HepG2 (cell line): ENCODE data around the gene CCR3. TPM values are rescaled to one million over a fixed set of nuclear protein-coding genes. Genes with fewer than 3 reads are reported as not detected.
A peak's percentile ranks its signal among the peaks of the same experiment; 100 is the strongest.

Experiments
- ATAC-seq: fragments of 200-7000 bp; cut with Tn5 transposase; 3 replicates; pipeline ENCODE4 v1.9.1; 2020; ENCODE audit warnings: mild to moderate bottlenecking, moderate library complexity
- Bru-seq: library from RNA; stranded (reverse); fragments of 400-500 nt; gene quantifications from one replicate; lab custom pipeline; 2021; lab: Mats Ljungman, UMichigan
- BruChase-seq, 2 experiments: library from RNA; stranded (reverse); fragments of 400-500 nt; gene quantifications; one replicate each; lab custom pipeline; 2021; lab: Mats Ljungman, UMichigan
- BruUV-seq: library from RNA; stranded (reverse); fragments of 400-500 nt; replicated peaks from 2 replicates; lab custom pipeline; 2021; lab: Mats Ljungman, UMichigan
- CTCF ChIA-PET: fragments of 300-600 bp; formaldehyde crosslinking; extraction: SDS; loops from one replicate; lab custom pipeline; 2021; ENCODE audit warnings: low total read pairs, inconsistent platforms, low intra/inter-chr PET ratio; lab: Yijun Ruan, JAX
- POLR2A ChIA-PET: fragments of 350-600 bp; sonication (Branson Sonifier 250); formaldehyde crosslinking; loops from one replicate; lab custom pipeline; 2020; ENCODE audit warnings: antibody characterized with exemption, inconsistent platforms; lab: Yijun Ruan, JAX
- DNase-seq: peaks from one replicate; pipeline ENCODE4 v3.0.0-alpha.2; 2015; ENCODE audit warnings: low spot score
- FAIRE-seq: peaks from 3 replicates; lab custom pipeline; 2011; peaks lifted over from hg19 to GRCh38; lab: Jason Lieb, UNC
- H2AFZ ChIP-seq: one replicate; pipeline ENCODE4 v1.6.1; 2011; ENCODE audit warnings: low read length, inconsistent platforms
- H3K27ac ChIP-seq: fragments of 300-600 bp; 3 replicates; pipeline ENCODE4 v1.8.0; 2011; ENCODE audit warnings: mixed run types, mild to moderate bottlenecking, mixed read lengths, low read length, inconsistent platforms; ENCODE audit not compliant: insufficient read depth; ENCODE audit errors: extremely low read length
- H3K27me3 ChIP-seq, 2 experiments: fragments of 200-600 bp in 1 of 2; 2 replicates in 1 of 2; 3 replicates in 1 of 2; pipeline versions ENCODE4 v1.6.0 to v1.8.0; 2011; ENCODE audit warnings: low read length in 2 of 2, mild to moderate bottlenecking in 2 of 2, moderate library complexity in 2 of 2, inconsistent platforms in 1 of 2; ENCODE audit not compliant: insufficient read depth in 2 of 2, control insufficient read depth in 1 of 2
- H3K36me3 ChIP-seq, 2 experiments: fragments of 200-600 bp in 1 of 2; replicated peaks in 1 of 2; 2 replicates in 1 of 2; 3 replicates in 1 of 2; pipeline versions ENCODE4 v1.5.1 to v1.8.0; 2011; ENCODE audit warnings: low read length in 2 of 2, inconsistent platforms in 1 of 2; ENCODE audit not compliant: insufficient read depth in 2 of 2, control insufficient read depth in 1 of 2
- H3K4me1 ChIP-seq: 2 replicates; pipeline ENCODE4 v1.5.1; 2012; ENCODE audit warnings: low read length, inconsistent platforms; ENCODE audit not compliant: insufficient read depth
- H3K4me2 ChIP-seq: 2 replicates; pipeline ENCODE4 v1.6.0; 2011; ENCODE audit warnings: low read depth, low read length, inconsistent platforms
- H3K4me3 ChIP-seq, 3 experiments: fragments of 200-600 bp in 1 of 3; sonication (generic), shearing (Covaris generic) in 1 of 3; replicated peaks in 1 of 3; 2 replicates each; pipeline ENCODE4 v1.5.1; 2011 to 2016; ENCODE audit warnings: low read length in 3 of 3, inconsistent platforms in 2 of 3, low read depth in 2 of 3, mild to moderate bottlenecking in 2 of 3, control low read depth in 1 of 3, mixed read lengths in 1 of 3; ENCODE audit not compliant: insufficient read depth in 1 of 3
- H3K79me2 ChIP-seq: one replicate; pipeline ENCODE4 v1.6.1; 2011; ENCODE audit warnings: low read length, inconsistent platforms; ENCODE audit not compliant: insufficient read depth
- H3K9ac ChIP-seq: 2 replicates; pipeline ENCODE4 v1.6.0; 2011; ENCODE audit warnings: mild to moderate bottlenecking, low read depth, low read length, inconsistent platforms; ENCODE audit not compliant: insufficient read depth
- H3K9me3 ChIP-seq: 2 replicates; pipeline ENCODE4 v1.5.1; 2012; ENCODE audit warnings: mild to moderate bottlenecking, low read length
- H4K20me1 ChIP-seq: 2 replicates; pipeline ENCODE4 v1.6.0; 2011; ENCODE audit warnings: inconsistent platforms, mild to moderate bottlenecking, low read length, moderate library complexity; ENCODE audit not compliant: insufficient read depth
- KMT2B ChIP-seq: IDR thresholded peaks from 2 replicates; pipeline ENCODE4 v1.6.1; 2016; ENCODE audit warnings: missing genetic modification reagents, missing compliant biosample characterization
- SRSF4 ChIP-seq: fragments of 200-400 bp; formaldehyde crosslinking; IDR thresholded peaks from one replicate; pipeline ENCODE4 v1.6.1; 2018; ENCODE audit warnings: mild to moderate bottlenecking, low read depth, low read length, moderate library complexity; ENCODE audit not compliant: poor library complexity, severe bottlenecking
- ZSCAN9 ChIP-seq: IDR thresholded peaks from 2 replicates; pipeline ENCODE4 v1.6.1; 2016; ENCODE audit warnings: borderline replicate concordance
- WGBS: methylation state at CpG from one replicate; pipeline ENCODE4 v1.1.6; 2017; ENCODE audit warnings: low lambda C conversion rate; 5-methylcytosine and 5-hydroxymethylcytosine counted together
- in situ Hi-C: cut with HindIII; loops from 2 replicates; pipeline ENCODE4 v1.10.0; 2017; ENCODE audit warnings: low pct_unique_long_range_greater_than_20kb; ENCODE audit not compliant: extremely low pct_ligation_motif_present
- intact Hi-C: fragments of 100-400 bp; cut with micrococcal nuclease; formaldehyde crosslinking; loops from one replicate; pipeline ENCODE4 v1.10.0; 2022; ENCODE audit not compliant: unreplicated experiment
- long read RNA-seq, 2 experiments: library from RNA in 1 of 2; library from polyadenylated mRNA in 1 of 2; stranded (forward) in 1 of 2; unstranded in 1 of 2; transcript quantifications; one replicate each; pipeline ENCODE4 v2.0.0, GENCODE V29; 2019 to 2022
- polyA minus RNA-seq, 3 experiments: library from RNA; depleted of rRNA, polyadenylated mRNA; stranded (reverse); fragments of >200 nt; gene quantifications; 2 replicates each; pipeline ENCODE4 v1.2.3, GENCODE V29; 2011; ENCODE audit warnings: low replicate concordance in 1 of 3
- polyA plus RNA-seq, 8 experiments: library from polyadenylated mRNA; depleted of rRNA in 3 of 8; stranded (reverse) in 7 of 8; unstranded in 1 of 8; fragments of >200 nt; fragmentation: Illumina TruSeq in 4 of 8; extraction: Trizol in 4 of 8; gene quantifications; 2 replicates each; pipeline versions ENCODE4 v1.2.1 to v1.2.3, GENCODE V29; 2011 to 2016; ENCODE audit warnings: low read depth in 4 of 8, missing spikeins in 1 of 8, mixed read lengths in 1 of 8; ENCODE audit not compliant: insufficient read depth in 1 of 8
- total RNA-seq, 5 experiments: library from RNA; depleted of rRNA; stranded (reverse); fragments of >200 nt; fragmentation: Illumina TruSeq; extraction: Trizol; gene quantifications; 2 replicates each; pipeline ENCODE4 v1.2.3, GENCODE V29; 2016; ENCODE audit warnings: low read depth in 1 of 5
- TF ChIP-seq, protein P1 (sequence below), 2 experiments: fragments of 450-650 bp in 1 of 2; sonication (generic) in 1 of 2; formaldehyde crosslinking; IDR thresholded peaks; 2 replicates each; pipeline versions ENCODE4 v1.5.0 to v1.8.0; 2020 to 2022; ENCODE audit warnings: mild to moderate bottlenecking in 1 of 2, missing genetic modification reagents in 1 of 2
- TF ChIP-seq, protein P2 (sequence below): sonication (generic); formaldehyde crosslinking; conservative IDR thresholded peaks from 2 replicates; pipeline ENCODE4 v1.8.0; 2022; ENCODE audit warnings: mild to moderate bottlenecking, moderate library complexity, missing genetic modification reagents

The CCR3 gene
- not detected in 2 replicates for total RNA-seq (2016; rRNA removed; fragmentation: Illumina TruSeq; extraction: Trizol)
- total RNA-seq (2016; cell fraction: cytosol; rRNA removed; fragmentation: Illumina TruSeq; extraction: Trizol; ENCODE audit: low read depth): not detected in 2 replicates
- total RNA-seq (2016; cell fraction: insoluble cytoplasmic fraction; rRNA removed; fragmentation: Illumina TruSeq; extraction: Trizol): not detected in 2 replicates
- not detected in 2 replicates for total RNA-seq (2016; cell fraction: membrane; rRNA removed; fragmentation: Illumina TruSeq; extraction: Trizol)
- not detected in 2 replicates for total RNA-seq (2016; cell fraction: nucleus; rRNA removed; fragmentation: Illumina TruSeq; extraction: Trizol)
- not detected in 2 replicates for polyA plus RNA-seq (2011; rRNA removed)
- polyA plus RNA-seq (2011; cell fraction: cytosol; rRNA removed): not detected in 2 replicates
- polyA plus RNA-seq (2011; cell fraction: nucleus; rRNA removed): not detected in 2 replicates
- not detected in 2 replicates for polyA plus RNA-seq (2012)
- not detected in 2 replicates for polyA plus RNA-seq (2016; cell fraction: cytosol; fragmentation: Illumina TruSeq; extraction: Trizol; ENCODE audit: low read depth)
- polyA plus RNA-seq (2016; cell fraction: insoluble cytoplasmic fraction; fragmentation: Illumina TruSeq; extraction: Trizol; ENCODE audit: low read depth): not detected in 2 replicates
- not detected in 2 replicates for polyA plus RNA-seq (2016; cell fraction: membrane; fragmentation: Illumina TruSeq; extraction: Trizol; ENCODE audit: low read depth)
- polyA plus RNA-seq (2016; cell fraction: nucleus; fragmentation: Illumina TruSeq; extraction: Trizol; ENCODE audit: insufficient read depth, low read depth): not detected in 2 replicates
- not detected in 2 replicates for polyA minus RNA-seq (2011; rRNA and poly(A)+ RNA removed; ENCODE audit: low replicate concordance)
- polyA minus RNA-seq (2011; cell fraction: cytosol; rRNA and poly(A)+ RNA removed): not detected in 2 replicates
- not detected in 2 replicates for polyA minus RNA-seq (2011; cell fraction: nucleus; rRNA and poly(A)+ RNA removed)
- Bru-seq, nascent RNA: percentile 8 among the genes with signal in this experiment
- BruChase-seq, experiment 1, labeled RNA remaining after a 6-hour chase: percentile 3 among the genes with signal in this experiment
- percentile 0 among the genes with signal in this experiment for BruChase-seq, experiment 2, labeled RNA remaining after a 2-hour chase
- long read RNA-seq, experiment 1: 0 reads
- long read RNA-seq, experiment 2: 0 reads

DNA sequence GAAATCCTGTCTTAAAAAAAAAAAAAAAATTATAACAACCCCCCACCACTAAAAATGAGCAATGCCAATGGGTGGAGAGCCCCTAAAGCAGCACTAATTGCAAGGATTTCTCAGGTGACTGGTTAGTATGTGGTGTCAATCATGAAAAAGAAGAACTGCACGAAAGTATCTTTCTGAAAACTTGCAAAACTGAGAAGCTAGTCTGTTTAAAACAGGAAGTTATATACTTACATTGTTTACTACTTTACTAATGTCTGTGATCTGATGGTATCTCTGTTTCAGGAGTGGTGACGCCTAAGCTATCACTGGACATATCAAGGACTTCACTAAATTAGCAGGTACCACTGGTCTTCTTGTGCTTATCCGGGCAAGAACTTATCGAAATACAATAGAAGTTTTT is at the start of gene CCR3:
TSS of gene CCR3 (plus strand) at position 341 of the 400 bp plus-strand sequence. CDS start 22,699 bp downstream, outside the sequence.
- no peak for FAIRE-seq
- H3K36me3 ChIP-seq: no peaks in the 10 kb centered on the region
- 26% methylated on average over 4 of the region's 4 CpGs for WGBS
- H3K4me2 ChIP-seq: no peak within 1 kb of the TSS
- no peak for ATAC-seq
- H3K27ac ChIP-seq: no peak within 1 kb of the TSS
- intact Hi-C loops (no loop called here), in situ Hi-C loops (no loop called here)
- ChIA-PET POLR2A (no interaction called here), CTCF (no interaction called here)
- no peaks in the 10 kb centered on the region for H3K4me1 ChIP-seq
- no peak for TF ChIP-seq ZSCAN9
- TF ChIP-seq, protein P1, sequence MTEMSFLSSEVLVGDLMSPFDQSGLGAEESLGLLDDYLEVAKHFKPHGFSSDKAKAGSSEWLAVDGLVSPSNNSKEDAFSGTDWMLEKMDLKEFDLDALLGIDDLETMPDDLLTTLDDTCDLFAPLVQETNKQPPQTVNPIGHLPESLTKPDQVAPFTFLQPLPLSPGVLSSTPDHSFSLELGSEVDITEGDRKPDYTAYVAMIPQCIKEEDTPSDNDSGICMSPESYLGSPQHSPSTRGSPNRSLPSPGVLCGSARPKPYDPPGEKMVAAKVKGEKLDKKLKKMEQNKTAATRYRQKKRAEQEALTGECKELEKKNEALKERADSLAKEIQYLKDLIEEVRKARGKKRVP (CRISPR knock-in tag; IDR thresholded peaks at IDR 0.05): no peak
- TF ChIP-seq, protein P2, sequence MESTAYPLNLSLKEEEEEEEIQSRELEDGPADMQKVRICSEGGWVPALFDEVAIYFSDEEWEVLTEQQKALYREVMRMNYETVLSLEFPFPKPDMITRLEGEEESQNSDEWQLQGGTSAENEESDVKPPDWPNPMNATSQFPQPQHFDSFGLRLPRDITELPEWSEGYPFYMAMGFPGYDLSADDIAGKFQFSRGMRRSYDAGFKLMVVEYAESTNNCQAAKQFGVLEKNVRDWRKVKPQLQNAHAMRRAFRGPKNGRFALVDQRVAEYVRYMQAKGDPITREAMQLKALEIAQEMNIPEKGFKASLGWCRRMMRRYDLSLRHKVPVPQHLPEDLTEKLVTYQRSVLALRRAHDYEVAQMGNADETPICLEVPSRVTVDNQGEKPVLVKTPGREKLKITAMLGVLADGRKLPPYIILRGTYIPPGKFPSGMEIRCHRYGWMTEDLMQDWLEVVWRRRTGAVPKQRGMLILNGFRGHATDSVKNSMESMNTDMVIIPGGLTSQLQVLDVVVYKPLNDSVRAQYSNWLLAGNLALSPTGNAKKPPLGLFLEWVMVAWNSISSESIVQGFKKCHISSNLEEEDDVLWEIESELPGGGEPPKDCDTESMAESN (CRISPR knock-in tag): no peak
- no peak for TF ChIP-seq KMT2B (CRISPR knock-in tag)
- no peak for TF ChIP-seq SRSF4
- no TSS peak for BruUV-seq
- no peaks in the 10 kb centered on the region for H3K79me2 ChIP-seq
- H3K9me3 ChIP-seq: no peaks in the 10 kb centered on the region
- no peak within 1 kb of the TSS for H3K9ac ChIP-seq
- H4K20me1 ChIP-seq: no peaks in the 10 kb centered on the region
- H3K4me3 ChIP-seq: no peak within 1 kb of the TSS
- no peak within 1 kb of the TSS for H2AFZ ChIP-seq
- H3K27me3 ChIP-seq: peaks cover 0 to 13% of the 10 kb centered on the region in 2 experiments; a peak in 2 of 5 replicates
- DNase-seq: no peak
